Uterus (tissue), 4 donors: ENCODE measurements around the gene SAE1. TPM values are rescaled to one million over a fixed set of nuclear protein-coding genes. Genes with fewer than 3 reads are reported as not detected.
A peak's percentile ranks its signal among the peaks of the same experiment; 100 is the strongest.

Experiments
- DNase-seq, 2 donors: peaks; one replicate each; pipeline ENCODE4 v3.0.0-alpha.2; 2019 to 2020
- H3K27ac ChIP-seq, 2 donors: fragments of 200-600 bp; sonication (generic); 1 replicate in 1 of 2; 2 replicates in 1 of 2; pipeline ENCODE4 v1.5.1; 2016 to 2018
- H3K27me3 ChIP-seq, 2 donors: fragments of 200-600 bp; sonication (generic); one replicate each; pipeline ENCODE4 v1.5.1; 2018 to 2019; ENCODE audit warnings: control low read depth in 1 of 2
- H3K36me3 ChIP-seq, 2 donors: fragments of 200-600 bp; sonication (generic); one replicate each; pipeline ENCODE4 v1.5.1; 2019; ENCODE audit warnings: control low read depth in 1 of 2
- H3K4me1 ChIP-seq, 2 donors: fragments of 200-600 bp; sonication (generic); one replicate each; pipeline ENCODE4 v1.5.1; 2018 to 2019; ENCODE audit warnings: control low read depth in 1 of 2
- H3K4me3 ChIP-seq, 2 donors: fragments of 200-600 bp; sonication (generic); 1 replicate in 1 of 2; 2 replicates in 1 of 2; pipeline ENCODE4 v1.5.1; 2018 to 2019; ENCODE audit warnings: mild to moderate bottlenecking in 1 of 2
- H3K9me3 ChIP-seq, 2 donors: fragments of 200-600 bp; sonication (generic); one replicate each; pipeline ENCODE4 v1.5.1; 2019; ENCODE audit warnings: control low read depth in 1 of 2
- CTCF ChIP-seq, 4 experiments: fragments of 200-600 bp in 2 of 4; fragments of 450-650 bp in 2 of 4; sonication (generic) in 2 of 4; IDR thresholded peaks; one replicate each; pipeline ENCODE4 v1.5.1; 2016 to 2019; ENCODE audit warnings: antibody characterized with exemption in 4 of 4, mild to moderate bottlenecking in 2 of 4, moderate library complexity in 1 of 4
- POLR2A ChIP-seq, 2 donors: fragments of 450-650 bp; IDR thresholded peaks; one replicate each; pipeline ENCODE4 v1.6.1; 2016; ENCODE audit warnings: antibody characterized with exemption in 2 of 2, mild to moderate bottlenecking in 1 of 2, moderate library complexity in 1 of 2
- intact Hi-C: fragments of 100-400 bp; cut with DNase I; formaldehyde crosslinking; loops from one replicate; pipeline ENCODE4 v1.15.1; 2023; ENCODE audit warnings: low total_unique reads
- total RNA-seq, 4 donors: library from RNA; depleted of rRNA in 3 of 4; stranded (reverse); fragments of >200 nt in 3 of 4; gene quantifications; one replicate each; pipeline versions ENCODE4 v1.1.0 to v1.2.4, GENCODE V29; 2014 to 2023
- donor health status: DM: yes; HTN: yes; CAD: no.

SAE1 gene
- total RNA-seq, 4 donors from 2014 or later = 17.6 to 144 (median 45.6) TPM

- no peak for DNase-seq
- Histone ChIP-seq H3K36me3 (no peaks in the 10 kb centered on the region), H3K27ac (peak overlapping the region; percentile 56 to 61), H3K4me1 (peaks cover 0 to 9% of the 10 kb centered on the region in 2 donors), H3K9me3 (no peaks in the 10 kb centered on the region), H3K4me3 (no peak overlapping the region), H3K27me3 (no peaks in the 10 kb centered on the region)
- no peak for TF ChIP-seq CTCF (IDR thresholded peaks at IDR 0.05)
- intact Hi-C loops = no loop called here
These were observed 34.4 kb upstream of the SAE1 start for GRCh38 chr19:47096100-47096704.

- no peak overlapping the region for H3K27ac ChIP-seq
- no peak for TF ChIP-seq POLR2A (IDR thresholded peaks at IDR 0.05)
- no peak for TF ChIP-seq CTCF (IDR thresholded peaks at IDR 0.05)
- H3K4me3 ChIP-seq = no peak overlapping the region
- H3K36me3 ChIP-seq = no peaks in the 10 kb centered on the region
- peaks cover 0 to 9% of the 10 kb centered on the region in 2 donors for H3K4me1 ChIP-seq
- no peaks in the 10 kb centered on the region for H3K27me3 ChIP-seq
- no peaks in the 10 kb centered on the region for H3K9me3 ChIP-seq
- no peak for DNase-seq
- intact Hi-C loops = no loop called here
These were observed 33.9 kb upstream of the SAE1 start for GRCh38 chr19:47096721-47097120.

- Histone ChIP-seq H3K36me3 (no peaks in the 10 kb centered on the region), H3K4me3 (no peak overlapping the region), H3K27ac (peak overlapping the region in 1 of 2 donors; percentile 28), H3K27me3 (no peaks in the 10 kb centered on the region), H3K9me3 (no peaks in the 10 kb centered on the region), H3K4me1 (peaks cover 0 to 9% of the 10 kb centered on the region in 2 donors)
- intact Hi-C loops = no loop called here
- TF ChIP-seq POLR2A (IDR thresholded peaks at IDR 0.05) = no peak
- no peak for TF ChIP-seq CTCF (IDR thresholded peaks at IDR 0.05)
- DNase-seq = no peak
These were observed 33.0 kb upstream of the SAE1 start for GRCh38 chr19:47097396-47098201.

- DNase-seq = no peak
- TF ChIP-seq CTCF (IDR thresholded peaks at IDR 0.05) (no peak), POLR2A (IDR thresholded peaks at IDR 0.05) (no peak)
- no peaks in the 10 kb centered on the region for H3K9me3 ChIP-seq
- no peaks in the 10 kb centered on the region for H3K27me3 ChIP-seq
- no peaks in the 10 kb centered on the region for H3K36me3 ChIP-seq
- no peak overlapping the region for H3K4me3 ChIP-seq
- intact Hi-C loops = no loop called here
- H3K27ac ChIP-seq = no peak overlapping the region
- H3K4me1 ChIP-seq = peaks cover 0 to 9% of the 10 kb centered on the region in 2 donors
These were observed 32.0 kb upstream of the SAE1 start for GRCh38 chr19:47098608-47099007.

GRCh38 chr19:47099576-47100050 is 31.0 kb upstream of the SAE1 start:
- H3K4me1 ChIP-seq = peaks cover 0 to 9% of the 10 kb centered on the region in 2 donors
- H3K9me3 ChIP-seq = no peaks in the 10 kb centered on the region
- no peak overlapping the region for H3K27ac ChIP-seq
- TF ChIP-seq CTCF (IDR thresholded peaks at IDR 0.05) = no peak
- no peak for TF ChIP-seq POLR2A (IDR thresholded peaks at IDR 0.05)
- no peaks in the 10 kb centered on the region for H3K36me3 ChIP-seq
- no peak for DNase-seq
- intact Hi-C loops = no loop called here
- no peaks in the 10 kb centered on the region for H3K27me3 ChIP-seq
- H3K4me3 ChIP-seq = no peak overlapping the region
